HG03439 (cell line): Measurements from ENCODE around the gene MDN1.
"Not testable (repeated sequence)": the region's sequence is repeated elsewhere in the genome, so short reads cannot be mapped to it uniquely, and the experiment has no call there.

Experiments used
- ATAC-seq: cut with Tn5 transposase; IDR thresholded peaks from one replicate; pipeline ENCODE4 v1.9.1; 2021; ENCODE audit warnings: mild to moderate bottlenecking, moderate library complexity; ENCODE audit not compliant: unreplicated experiment

Gene MDN1

GRCh38 chr6:89819336-89820130 is at the start of gene MDN1:
TSS of gene MDN1 (minus strand) at chr6:89819794. CDS start at chr6:89819607, 187 bp downstream.
- peak; percentile 94 for ATAC-seq

DNA sequence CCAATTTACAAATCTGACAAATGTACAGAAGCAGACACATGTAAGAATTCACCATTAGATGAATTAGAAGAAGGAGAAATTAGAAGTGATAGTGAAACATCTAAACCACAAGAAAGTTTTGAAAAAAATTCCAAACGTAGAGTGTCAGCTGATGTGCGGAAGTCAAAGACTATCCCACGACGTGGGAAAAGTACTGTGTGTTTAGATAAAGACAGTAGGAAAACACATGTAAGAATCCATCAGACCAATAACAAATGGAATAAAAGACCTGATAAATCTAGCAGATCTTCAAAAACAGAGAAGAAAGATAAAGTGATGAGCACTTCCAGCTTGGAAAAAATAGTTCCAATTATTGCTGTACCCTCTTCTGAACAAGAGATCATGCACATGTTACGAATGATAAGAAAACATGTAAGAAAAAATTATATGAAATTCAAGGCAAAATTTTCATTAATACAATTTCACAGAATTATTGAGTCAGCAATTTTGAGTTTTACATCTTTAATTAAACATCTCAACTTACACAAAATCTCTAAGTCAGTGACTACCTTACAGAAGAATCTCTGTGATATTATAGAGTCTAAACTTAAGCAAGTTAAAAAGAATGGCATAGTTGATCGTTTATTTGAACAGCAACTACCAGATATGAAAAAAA is 46.6 kb upstream of the MDN1 start:
- no peak for ATAC-seq

DNA sequence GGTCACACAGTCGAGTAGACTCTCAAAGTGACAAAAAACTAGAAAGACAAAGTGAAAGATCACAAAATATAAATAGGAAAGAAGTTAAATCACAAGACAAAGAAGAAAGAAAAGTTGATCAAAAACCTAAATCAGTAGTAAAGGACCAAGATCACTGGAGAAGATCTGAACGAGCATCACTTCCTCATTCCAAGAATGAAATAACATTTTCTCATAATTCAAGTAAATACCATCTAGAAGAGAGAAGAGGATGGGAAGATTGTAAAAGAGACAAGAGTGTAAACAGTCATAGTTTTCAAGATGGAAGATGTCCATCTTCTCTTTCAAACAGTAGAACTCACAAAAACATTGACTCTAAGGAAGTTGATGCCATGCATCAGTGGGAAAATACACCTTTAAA is 43.1 kb upstream of the MDN1 start:
- ATAC-seq, result no peak

- ATAC-seq, result no peak
These were observed 42.7 kb upstream of the MDN1 start for GRCh38 chr6:89862273-89862672.

- ATAC-seq, result peak; percentile 56
These were observed 40.1 kb upstream of the MDN1 start for GRCh38 chr6:89859744-89860143.

DNA sequence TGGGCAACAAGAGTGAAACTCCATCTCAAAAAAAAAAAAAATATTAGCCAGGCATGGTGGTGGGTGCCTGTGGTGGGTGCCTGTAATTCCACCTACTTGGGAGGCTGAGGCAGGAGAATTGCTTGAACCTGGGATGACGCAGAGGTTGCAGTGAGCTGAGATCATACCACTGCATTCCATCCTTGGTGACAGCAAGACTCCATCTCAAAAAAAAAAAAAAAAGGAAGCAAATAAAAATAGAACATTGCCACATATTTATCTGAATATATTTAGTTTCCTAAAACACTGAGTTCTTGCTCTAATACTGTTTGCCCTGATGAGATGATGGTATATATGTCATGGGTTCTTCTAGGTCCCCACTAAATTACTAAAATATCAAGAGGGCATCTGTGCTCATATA is 38.4 kb upstream of the MDN1 start:
- no peak for ATAC-seq

DNA sequence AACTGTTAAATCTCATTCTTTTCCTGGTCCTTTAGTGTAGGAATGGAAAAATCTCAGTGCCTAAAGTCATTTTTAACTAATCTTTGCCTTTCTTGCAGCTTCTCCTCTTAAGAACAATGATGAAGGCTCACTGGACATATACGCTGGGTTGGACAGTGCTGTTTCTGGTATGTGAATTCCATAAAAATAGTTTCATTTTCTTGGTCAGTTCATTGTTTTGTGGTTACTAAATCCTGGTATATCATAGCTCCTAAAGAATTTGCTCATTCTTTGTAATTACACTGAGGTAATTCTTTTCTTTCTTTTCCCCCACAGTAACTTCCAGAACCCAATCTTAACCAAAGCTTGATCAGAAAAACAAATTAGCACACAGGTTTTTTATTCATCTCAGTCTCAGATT is 33.5 kb upstream of the MDN1 start:
- no peak for ATAC-seq

DNA sequence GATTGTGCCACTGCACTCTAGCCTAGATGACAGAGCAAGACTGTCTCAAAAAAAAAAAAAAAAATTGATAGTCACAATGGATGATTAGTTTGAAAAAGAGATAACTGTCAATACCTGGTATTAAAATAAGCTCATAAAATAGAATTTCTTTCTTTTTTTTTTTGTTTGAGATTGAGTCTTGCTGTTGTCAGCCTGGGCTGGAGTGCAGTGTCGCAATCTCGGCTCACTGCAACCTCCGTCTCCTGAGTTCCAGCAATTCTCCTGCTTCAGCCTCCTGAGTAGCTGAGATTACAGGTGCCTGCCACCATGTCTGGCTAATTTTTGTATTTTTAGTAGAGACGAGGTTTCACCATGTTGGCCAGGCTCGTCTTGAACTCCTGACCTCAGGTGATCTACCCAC is 27.9 kb upstream of the MDN1 start:
- not testable (repeated sequence) for ATAC-seq

DNA sequence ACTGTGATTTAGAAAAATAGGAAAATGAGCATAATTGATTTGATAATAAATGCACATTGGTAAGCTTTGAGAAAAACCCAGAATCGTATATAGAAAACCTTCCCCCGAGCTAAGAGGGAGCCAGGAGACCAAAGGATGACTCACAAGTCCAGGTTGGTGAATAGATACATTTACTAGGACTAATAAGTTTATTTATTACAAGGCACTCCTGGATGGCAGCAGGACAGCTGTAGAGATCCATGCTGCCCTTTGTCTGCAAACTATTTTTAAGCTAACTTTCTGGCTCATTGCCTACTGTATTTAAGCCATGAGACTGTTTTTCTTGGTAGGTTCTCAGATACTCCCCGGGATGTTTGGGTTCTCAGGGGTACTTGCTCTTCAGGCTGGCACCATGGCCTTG is 23.5 kb upstream of the MDN1 start:
- ATAC-seq, result no peak

DNA sequence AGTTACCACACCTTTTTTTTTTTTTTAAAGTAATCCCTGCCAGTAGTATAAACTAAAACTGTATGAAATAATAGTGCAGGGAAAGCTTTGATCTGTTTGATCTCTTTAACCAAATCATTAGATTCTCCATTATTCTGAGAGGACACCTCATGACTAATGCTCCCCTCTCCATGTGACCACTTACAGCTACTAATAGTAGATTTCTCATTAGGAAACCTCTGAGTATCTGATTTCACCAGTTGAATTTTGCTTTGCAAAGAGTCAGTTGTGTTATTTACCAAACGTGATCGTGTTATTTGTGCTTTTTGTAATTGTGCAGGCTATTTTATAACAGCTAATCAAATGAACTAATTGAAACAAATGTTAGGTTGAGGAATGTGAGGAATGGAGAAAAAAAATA is 22.6 kb upstream of the MDN1 start:
- no peak for ATAC-seq

DNA sequence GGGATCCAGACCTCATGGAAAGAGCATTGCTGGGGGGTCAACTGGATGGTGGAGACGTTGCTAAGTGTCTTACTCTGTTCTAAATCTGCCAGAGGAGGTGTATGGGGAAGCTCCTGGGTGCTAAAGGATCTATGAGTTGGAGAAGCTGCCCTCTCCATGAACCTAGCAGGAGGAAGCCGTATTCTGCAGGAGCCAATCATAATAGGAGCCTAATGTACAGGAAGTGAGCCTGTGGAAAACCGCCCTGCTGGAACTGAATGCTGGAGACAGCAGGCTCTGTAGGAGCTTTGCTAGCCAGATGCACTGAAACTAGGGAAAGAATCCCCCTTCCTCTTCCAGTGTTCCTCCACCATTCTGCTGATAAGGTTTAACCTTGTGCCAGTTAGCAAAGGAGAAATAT is 20.9 kb upstream of the MDN1 start:
- no peak for ATAC-seq

- no peak for ATAC-seq
These were observed 17.1 kb upstream of the MDN1 start for GRCh38 chr6:89836639-89837222.

GRCh38 chr6:89834884-89835792 is 15.5 kb upstream of the MDN1 start:
- peak; percentile 94 for ATAC-seq

DNA sequence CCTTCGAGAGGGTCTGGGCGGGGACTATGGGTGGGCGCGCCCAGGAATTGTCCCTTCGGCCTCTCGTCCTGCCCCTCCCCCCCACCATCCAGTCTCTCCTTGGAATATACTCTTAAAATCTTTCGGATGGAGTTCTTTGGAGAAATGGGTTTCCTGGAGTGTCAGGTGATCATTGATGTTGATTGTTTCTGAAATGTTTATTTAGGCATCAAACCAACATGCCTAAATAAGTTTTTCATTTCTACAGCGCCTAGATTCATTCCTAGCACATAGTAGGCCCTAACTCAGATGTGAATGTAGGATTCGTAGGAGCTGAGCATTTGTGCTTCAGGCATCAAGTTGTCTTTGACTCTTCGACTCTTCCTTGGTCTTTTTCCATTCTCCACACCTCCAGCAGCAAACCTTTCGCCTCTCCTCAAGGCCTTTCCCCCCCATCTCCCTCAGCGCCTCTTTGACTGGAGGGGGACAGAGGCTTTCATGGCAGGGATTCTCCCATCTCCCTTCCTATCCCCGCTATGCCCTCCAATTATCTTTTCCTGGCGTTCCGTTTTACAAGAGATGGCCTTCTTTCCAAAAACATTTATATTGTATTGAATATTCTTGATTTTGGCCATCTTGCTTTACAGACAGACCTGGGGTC is 10.7 kb upstream of the MDN1 start:
- no peak for ATAC-seq

GRCh38 chr6:89829472-89830169 is 10.0 kb upstream of the MDN1 start, which contains the start of gene CASP8AP2:
TSS of gene CASP8AP2 (plus strand) at chr6:89829880.
- peak; percentile 97 for ATAC-seq

- ATAC-seq, result peak; percentile 35
These were observed 9.4 kb upstream of the MDN1 start for GRCh38 chr6:89828988-89829471.

DNA sequence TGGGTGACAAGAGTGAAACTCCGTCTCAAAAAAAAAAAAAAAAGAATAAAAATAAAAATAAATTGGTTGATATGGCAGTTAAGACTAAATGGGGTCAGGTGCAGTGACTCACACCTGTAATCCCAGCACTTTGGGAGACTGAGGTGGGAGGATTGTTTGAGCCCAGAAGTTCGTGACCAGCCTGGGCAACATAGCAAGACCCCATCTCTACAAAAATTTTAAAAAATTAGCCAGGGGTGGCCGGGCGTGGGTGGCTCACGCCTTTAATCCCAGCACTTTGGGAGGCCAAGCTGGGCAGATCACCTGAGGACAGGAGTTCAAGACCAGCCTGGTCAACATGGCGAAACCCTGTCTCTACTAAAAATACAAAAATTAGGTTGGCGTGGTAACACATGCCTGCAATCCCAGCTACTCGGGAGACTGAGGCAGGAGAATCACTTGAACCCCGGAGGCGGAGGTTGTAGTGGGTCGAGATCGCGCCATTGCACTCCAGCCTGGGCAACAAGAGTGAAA is 8.9 kb upstream of the MDN1 start:
- ATAC-seq, result not testable (repeated sequence)

DNA sequence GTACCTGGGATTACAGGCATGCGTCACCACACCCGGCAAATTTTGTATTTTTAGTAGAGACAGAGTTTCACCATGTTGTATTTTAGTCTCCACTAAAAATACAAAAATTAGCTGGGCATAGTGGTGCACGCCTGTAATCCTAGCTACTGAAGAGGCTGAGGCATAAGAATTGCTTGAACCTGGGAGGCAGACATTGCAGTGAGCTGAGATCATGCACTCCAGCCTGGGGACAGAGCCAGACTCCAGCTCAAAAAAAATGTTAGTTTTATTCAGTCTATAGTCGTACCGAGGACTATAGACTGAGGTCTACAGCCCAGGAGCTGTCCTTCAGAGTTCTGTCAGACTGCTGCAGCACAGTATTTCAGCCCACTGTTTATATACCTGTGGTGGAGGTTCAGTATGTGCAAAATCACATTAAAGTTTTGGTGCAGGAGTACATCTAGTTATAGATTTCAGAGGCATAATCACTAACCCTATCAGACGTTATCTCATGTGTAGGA is 6.5 kb upstream of the MDN1 start:
- no peak for ATAC-seq

GRCh38 chr6:89818977-89819335 is 638 bp downstream of the MDN1 start:
- peak; percentile 17 for ATAC-seq
